Trophoblast cell (in vitro differentiated cells and primary cell): ENCODE results near the gene RTL10.

Source experiments
- DNase-seq, 2 donors: peaks; one replicate each; pipeline ENCODE4 v3.0.0-alpha.2; 2016
- H2AFZ ChIP-seq: 2 replicates; pipeline ENCODE4 v1.6.1; 2013; ENCODE audit warnings: low read length, moderate library complexity, mild to moderate bottlenecking; ENCODE audit not compliant: insufficient read depth, poor library complexity
- H2AK5ac ChIP-seq: 2 replicates; pipeline ENCODE4 v1.6.1; 2013; ENCODE audit warnings: mild to moderate bottlenecking, low read length
- H2BK120ac ChIP-seq: 2 replicates; pipeline ENCODE4 v1.6.1; 2013; ENCODE audit warnings: low read length, mild to moderate bottlenecking, moderate library complexity; ENCODE audit not compliant: insufficient read depth, poor library complexity
- H2BK12ac ChIP-seq: 2 replicates; pipeline ENCODE4 v1.6.1; 2013; ENCODE audit warnings: mild to moderate bottlenecking, low read length, moderate library complexity
- H2BK5ac ChIP-seq: 2 replicates; pipeline ENCODE4 v1.6.1; 2013; ENCODE audit warnings: low read length, low read depth, moderate library complexity, mild to moderate bottlenecking; ENCODE audit not compliant: poor library complexity
- H3K14ac ChIP-seq: 2 replicates; pipeline ENCODE4 v1.6.1; 2013; ENCODE audit warnings: mild to moderate bottlenecking, low read length
- H3K18ac ChIP-seq: 2 replicates; pipeline ENCODE4 v1.6.1; 2013; ENCODE audit warnings: mild to moderate bottlenecking, low read length
- H3K23ac ChIP-seq: 2 replicates; pipeline ENCODE4 v1.6.1; 2013; ENCODE audit warnings: low read length
- H3K27ac ChIP-seq: 2 replicates; pipeline ENCODE4 v1.5.1; 2013; ENCODE audit warnings: low read depth, mild to moderate bottlenecking, inconsistent platforms, low read length, moderate library complexity
- H3K27me3 ChIP-seq: 2 replicates; pipeline ENCODE4 v1.6.1; 2013; ENCODE audit warnings: inconsistent platforms, mild to moderate bottlenecking, low read length, moderate library complexity; ENCODE audit not compliant: insufficient read depth
- H3K36me3 ChIP-seq, 2 experiments: 1 replicate in 1 of 2; 2 replicates in 1 of 2; pipeline ENCODE4 v1.6.1; 2013; ENCODE audit warnings: low read length in 2 of 2, mild to moderate bottlenecking in 2 of 2, moderate library complexity in 1 of 2; ENCODE audit not compliant: insufficient read depth in 2 of 2, control insufficient read depth in 1 of 2
- H3K4ac ChIP-seq: 2 replicates; pipeline ENCODE4 v1.6.1; 2013; ENCODE audit warnings: low read depth, mild to moderate bottlenecking, low read length, moderate library complexity
- H3K4me1 ChIP-seq, 2 experiments: 1 replicate in 1 of 2; 2 replicates in 1 of 2; pipeline ENCODE4 v1.6.1; 2013; ENCODE audit warnings: low read length in 2 of 2, mild to moderate bottlenecking in 2 of 2, moderate library complexity in 1 of 2; ENCODE audit not compliant: insufficient read depth in 2 of 2, control insufficient read depth in 1 of 2
- H3K4me2 ChIP-seq: 2 replicates; pipeline ENCODE4 v1.6.1; 2013; ENCODE audit warnings: inconsistent platforms, mild to moderate bottlenecking, low read length, moderate library complexity
- H3K4me3 ChIP-seq: 2 replicates; pipeline ENCODE4 v1.5.1; 2013; ENCODE audit warnings: mild to moderate bottlenecking, low read depth, low read length, inconsistent platforms
- H3K79me1 ChIP-seq: one replicate; pipeline ENCODE4 v1.6.1; 2013; ENCODE audit warnings: low read length
- H3K79me2 ChIP-seq: 2 replicates; pipeline ENCODE4 v1.6.1; 2013; ENCODE audit warnings: low read length, mild to moderate bottlenecking; ENCODE audit not compliant: control insufficient read depth, insufficient read depth, poor library complexity
- H3K9ac ChIP-seq: 2 replicates; pipeline ENCODE4 v1.6.1; 2013; ENCODE audit warnings: mild to moderate bottlenecking, low read length
- H3K9me3 ChIP-seq: 2 replicates; pipeline ENCODE4 v1.6.1; 2013; ENCODE audit warnings: low read depth, mild to moderate bottlenecking, control low read depth, inconsistent platforms, low read length; ENCODE audit not compliant: insufficient read depth
- H4K12ac ChIP-seq: 2 replicates; pipeline ENCODE4 v1.6.1; 2013; ENCODE audit warnings: low read depth, mild to moderate bottlenecking, low read length, moderate library complexity
- H4K8ac ChIP-seq: 2 replicates; pipeline ENCODE4 v1.6.1; 2013; ENCODE audit warnings: low read depth, mild to moderate bottlenecking, low read length, moderate library complexity
- H4K91ac ChIP-seq: one replicate; pipeline ENCODE4 v1.6.1; 2013; ENCODE audit warnings: low read depth, mild to moderate bottlenecking, low read length, moderate library complexity
- whole genome bisulfite sequencing: extraction: QIAGEN DNeasy Blood & Tissue Kit; methylation state at CpG from one replicate; pipeline ENCODE4 v1.1.7; 2013; ENCODE audit warnings: missing lambda C conversion rate; ENCODE audit not compliant: insufficient read length, insufficient coverage; ENCODE audit errors: extremely low coverage; 5-methylcytosine and 5-hydroxymethylcytosine counted together

The RTL10 gene

DNA sequence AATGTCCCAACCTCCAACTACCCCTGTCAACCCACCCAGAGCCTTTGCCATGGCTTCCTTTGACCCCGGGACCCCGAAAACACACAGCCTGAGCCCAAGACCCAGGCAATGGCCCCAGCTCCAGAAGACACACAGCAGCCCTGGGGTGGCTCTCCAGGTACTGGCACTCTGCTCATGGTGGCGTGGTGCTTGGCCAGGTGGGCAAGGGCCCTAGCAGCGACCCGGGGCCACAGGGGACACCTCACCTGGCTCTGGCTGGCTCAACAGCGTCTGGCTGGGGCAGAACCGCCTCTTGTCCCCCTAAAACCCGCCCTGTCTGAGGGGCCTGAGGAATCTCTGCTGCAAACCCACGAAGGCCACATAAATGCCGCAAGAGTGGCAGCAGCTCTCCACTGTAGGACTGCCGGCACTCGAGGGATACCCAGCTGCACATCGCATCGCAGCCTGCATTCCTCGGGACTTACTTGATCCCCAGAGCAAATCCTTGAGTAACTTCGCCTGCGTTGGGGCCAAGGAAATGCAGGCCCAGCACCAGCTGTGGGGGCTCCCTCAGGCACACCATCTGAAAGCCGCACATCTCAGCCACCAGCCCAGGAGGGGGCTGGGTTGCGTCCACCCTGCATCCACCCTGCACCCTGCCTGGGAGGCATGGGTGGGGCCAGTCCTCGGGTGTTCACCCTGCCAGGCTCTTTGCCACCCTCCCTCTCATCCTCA, 23.1 kb upstream of the RTL10 start:
- Histone ChIP-seq H3K27me3 (no peaks in the 10 kb centered on the region), H3K79me1 (peaks cover 35% of the 10 kb centered on the region), H3K23ac (no peak overlapping the region), H2BK120ac (no peak overlapping the region), H3K4me2 (no peak overlapping the region), H2AFZ (no peak overlapping the region), H4K8ac (no peak overlapping the region), H3K9me3 (peaks cover 3% of the 10 kb centered on the region), H3K4me3 (peak overlapping the region; percentile 14), H2BK5ac (no peak overlapping the region), H2AK5ac (peak overlapping the region; percentile 10), H3K4ac (no peak overlapping the region), H3K36me3 (no peaks in the 10 kb centered on the region), H4K91ac (peak overlapping the region; percentile 41), H3K9ac (no peak overlapping the region), H3K27ac (no peak overlapping the region), H4K12ac (no peak overlapping the region), H3K14ac (peak overlapping the region; percentile 5), H3K4me1 (peaks cover 30 to 32% of the 10 kb centered on the region in 2 experiments), H3K79me2 (peaks cover 17% of the 10 kb centered on the region), H3K18ac (no peak overlapping the region), H2BK12ac (no peak overlapping the region)
- no CpG with 5 or more reads among the region's 20 CpGs for WGBS
- DNase-seq, result no peak

DNA sequence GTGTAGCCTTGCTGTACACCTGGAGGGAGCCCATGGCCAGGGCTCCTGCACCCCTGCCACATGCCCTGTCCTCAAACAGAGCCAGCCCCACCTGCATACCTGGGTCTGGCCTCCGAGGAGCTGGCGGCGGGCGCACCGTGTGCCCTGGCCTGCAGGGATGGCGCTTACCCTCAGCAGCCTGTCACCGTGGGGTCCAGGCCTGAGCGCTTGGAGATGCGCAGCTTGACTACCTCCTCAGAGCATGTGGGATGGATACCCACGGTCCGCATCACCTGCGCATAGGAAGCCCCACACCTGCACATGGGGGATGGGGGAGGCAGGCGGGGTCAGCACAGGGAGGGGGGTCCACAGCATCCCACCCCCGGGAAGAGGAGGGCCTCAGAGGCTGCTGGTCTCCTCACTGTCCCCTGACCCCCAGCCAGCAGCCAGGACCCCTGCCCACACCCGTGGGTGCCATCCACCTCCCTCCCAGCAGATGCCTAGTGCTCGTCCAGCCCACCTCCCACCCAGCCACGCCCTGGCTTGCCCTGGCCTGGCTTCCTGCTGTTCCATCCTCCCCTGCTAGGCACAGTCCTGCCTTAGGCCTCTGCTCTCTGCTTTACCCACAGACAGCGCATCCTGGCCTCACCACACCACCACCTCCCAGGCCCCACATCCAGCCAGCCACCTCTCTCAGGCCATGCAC, 22.4 kb upstream of the RTL10 start:
- H3K18ac ChIP-seq, result no peak overlapping the region
- H3K4ac ChIP-seq, result no peak overlapping the region
- no peak overlapping the region for H2BK5ac ChIP-seq

DNA sequence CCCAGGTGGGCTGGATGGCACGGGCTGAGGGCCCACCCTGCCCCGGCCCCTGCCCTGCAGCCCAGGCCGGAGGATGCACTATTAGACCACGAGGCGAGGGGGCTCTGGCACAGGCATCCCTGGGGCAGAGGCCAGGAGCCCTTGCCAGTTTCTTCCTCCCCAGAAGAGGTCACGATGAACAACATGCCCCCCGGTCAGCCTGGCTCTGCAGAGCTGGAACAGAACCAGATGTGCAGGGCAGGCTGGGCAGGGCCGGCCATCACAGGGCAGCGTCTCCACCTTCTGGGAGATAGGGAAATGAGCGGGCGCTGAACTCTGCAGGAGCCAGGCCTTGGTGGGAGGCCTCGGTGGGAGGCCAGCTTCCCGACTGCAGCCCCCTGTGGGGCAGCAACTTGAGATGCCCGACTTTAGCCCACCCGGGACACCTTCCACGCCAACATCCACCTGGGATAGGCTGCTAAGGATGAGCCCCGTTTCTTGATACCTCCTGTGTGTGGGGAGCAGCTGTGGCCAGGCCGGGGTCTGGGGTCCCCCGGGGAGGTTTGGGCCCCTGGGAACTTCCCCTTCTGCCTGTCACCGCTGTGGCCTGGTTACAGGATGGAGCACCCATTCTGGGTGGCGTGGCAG, 21.8 kb upstream of the RTL10 start:
- Histone ChIP-seq H2BK12ac (no peak overlapping the region), H4K12ac (no peak overlapping the region), H3K9ac (no peak overlapping the region), H3K23ac (no peak overlapping the region), H3K27me3 (no peaks in the 10 kb centered on the region), H3K4ac (no peak overlapping the region), H2AFZ (no peak overlapping the region), H2AK5ac (peak overlapping the region; percentile 26), H3K9me3 (peaks cover 3% of the 10 kb centered on the region), H3K36me3 (no peaks in the 10 kb centered on the region), H3K4me2 (no peak overlapping the region), H3K27ac (no peak overlapping the region), H3K4me1 (peaks cover 16 to 19% of the 10 kb centered on the region in 2 experiments), H3K18ac (no peak overlapping the region), H3K79me1 (peaks cover 21% of the 10 kb centered on the region), H3K79me2 (peaks cover 11% of the 10 kb centered on the region), H3K4me3 (no peak overlapping the region), H2BK120ac (no peak overlapping the region), H4K91ac (no peak overlapping the region), H4K8ac (no peak overlapping the region), H3K14ac (no peak overlapping the region), H2BK5ac (no peak overlapping the region)
- no CpG with 5 or more reads among the region's 21 CpGs for WGBS
- DNase-seq, result no peak

More for the DNA sequence above, 22.4 kb upstream of the RTL10 start:
- Histone ChIP-seq H3K79me1 (peaks cover 28% of the 10 kb centered on the region), H2AK5ac (peak overlapping the region; percentile 26), H3K36me3 (no peaks in the 10 kb centered on the region), H4K91ac (no peak overlapping the region), H3K27me3 (no peaks in the 10 kb centered on the region), H3K14ac (no peak overlapping the region), H3K79me2 (peaks cover 13% of the 10 kb centered on the region), H3K4me1 (peaks cover 23 to 25% of the 10 kb centered on the region in 2 experiments), H3K23ac (no peak overlapping the region), H2BK120ac (no peak overlapping the region), H4K12ac (no peak overlapping the region), H3K4me3 (peak overlapping the region; percentile 14), H3K9me3 (peaks cover 3% of the 10 kb centered on the region), H2AFZ (no peak overlapping the region), H3K4me2 (no peak overlapping the region), H2BK12ac (peak overlapping the region; percentile 1), H4K8ac (no peak overlapping the region), H3K9ac (no peak overlapping the region), H3K27ac (no peak overlapping the region)
- no CpG with 5 or more reads among the region's 18 CpGs for WGBS
- DNase-seq, result no peak

DNA sequence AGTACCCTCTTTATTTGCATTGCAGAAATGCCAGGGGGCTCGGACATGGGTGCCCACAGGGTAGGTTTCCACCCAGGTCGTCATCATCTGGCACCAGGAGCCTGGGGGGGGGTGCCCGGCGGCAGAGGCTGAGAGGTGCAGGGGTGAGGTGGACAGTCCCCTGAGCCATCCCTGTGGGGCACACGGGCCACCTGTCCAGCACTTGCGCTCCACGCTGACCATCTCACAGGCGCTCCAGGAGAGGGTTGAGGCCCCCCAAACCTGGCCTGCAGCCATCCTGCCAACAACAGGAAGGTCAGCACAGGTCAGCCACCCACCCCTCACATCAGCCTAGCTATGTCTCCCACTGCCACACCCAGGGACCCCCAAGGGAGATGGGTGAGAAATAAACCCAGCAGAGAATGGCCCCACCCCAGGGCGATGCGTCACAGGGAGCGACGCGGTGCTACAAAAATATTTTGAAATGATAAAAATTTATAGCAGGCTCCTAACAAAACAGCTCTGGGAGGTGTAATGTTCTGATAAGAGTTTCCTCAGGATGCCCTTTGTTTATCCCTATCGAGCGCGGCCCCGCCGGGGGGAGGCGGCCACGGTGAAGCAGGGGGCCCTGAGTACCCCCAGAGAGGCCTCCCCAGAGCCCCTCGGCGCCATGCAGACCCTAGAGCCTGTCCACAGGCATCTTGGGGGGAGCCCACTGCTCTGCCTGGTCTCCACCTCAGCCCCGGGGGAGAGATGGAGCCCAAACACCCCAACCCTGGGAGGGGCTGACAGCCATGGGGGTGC, 21.0 kb upstream of the RTL10 start:
- Histone ChIP-seq H2BK120ac (no peak overlapping the region), H2BK12ac (no peak overlapping the region), H3K36me3 (no peaks in the 10 kb centered on the region), H3K27me3 (no peaks in the 10 kb centered on the region), H3K79me2 (peaks cover 11% of the 10 kb centered on the region), H3K4me1 (peaks cover 12 to 15% of the 10 kb centered on the region in 2 experiments), H2AFZ (no peak overlapping the region), H3K4me3 (no peak overlapping the region), H3K27ac (no peak overlapping the region), H2BK5ac (no peak overlapping the region), H3K4ac (no peak overlapping the region), H3K79me1 (peaks cover 20% of the 10 kb centered on the region), H2AK5ac (no peak overlapping the region), H4K91ac (no peak overlapping the region), H3K23ac (no peak overlapping the region), H4K12ac (no peak overlapping the region), H3K4me2 (no peak overlapping the region), H3K18ac (no peak overlapping the region), H3K9me3 (peaks cover 3% of the 10 kb centered on the region), H4K8ac (no peak overlapping the region), H3K14ac (no peak overlapping the region), H3K9ac (no peak overlapping the region)
- WGBS, result no CpG with 5 or more reads among the region's 23 CpGs
- DNase-seq, result peak in 1 of 2 donors; percentile 59
